CD14-positive monocyte (primary cell): ENCODE measurements around the gene INMT. TPM values are rescaled to one million over a fixed set of nuclear protein-coding genes. Genes with fewer than 3 reads are reported as not detected.

Experiments
- DNase-seq, 3 donors: peaks; one replicate each; pipeline ENCODE4 v3.0.0-alpha.2; 2011 to 2022
- H2AFZ ChIP-seq: 2 replicates; pipeline ENCODE4 v1.6.0; 2012; ENCODE audit warnings: mild to moderate bottlenecking, low read depth, low read length, inconsistent platforms; ENCODE audit not compliant: insufficient read depth, poor library complexity, severe bottlenecking
- H3K27ac ChIP-seq, 2 donors: 1 replicate in 1 of 2; 2 replicates in 1 of 2; pipeline ENCODE4 v1.5.1; 2012 to 2013; ENCODE audit warnings: low read length in 2 of 2, control low read depth in 1 of 2, inconsistent platforms in 1 of 2, low read depth in 1 of 2, mild to moderate bottlenecking in 1 of 2
- H3K27me3 ChIP-seq, 2 donors: one replicate each; pipeline versions ENCODE4 v1.6.0 to v1.6.1; 2011 to 2013; ENCODE audit warnings: low read length in 2 of 2; ENCODE audit not compliant: control insufficient read depth in 2 of 2, insufficient read depth in 2 of 2
- H3K36me3 ChIP-seq, 2 donors: replicated peaks in 1 of 2; 1 replicate in 1 of 2; 2 replicates in 1 of 2; pipeline versions ENCODE4 v1.5.1 to v1.6.1; 2012 to 2013; ENCODE audit warnings: low read length in 2 of 2, control low read depth in 1 of 2, inconsistent platforms in 1 of 2, mild to moderate bottlenecking in 1 of 2; ENCODE audit not compliant: insufficient read depth in 2 of 2, control insufficient read depth in 1 of 2
- H3K4me1 ChIP-seq, 2 donors: 1 replicate in 1 of 2; 2 replicates in 1 of 2; pipeline versions ENCODE4 v1.5.1 to v1.6.1; 2012 to 2013; ENCODE audit warnings: low read length in 2 of 2, control low read depth in 1 of 2, inconsistent platforms in 1 of 2, mild to moderate bottlenecking in 1 of 2, moderate library complexity in 1 of 2; ENCODE audit not compliant: insufficient read depth in 2 of 2, control insufficient read depth in 1 of 2
- H3K4me2 ChIP-seq: replicated peaks from 2 replicates; pipeline ENCODE3; 2012; ENCODE audit warnings: low read length, moderate library complexity, mild to moderate bottlenecking; ENCODE audit not compliant: poor library complexity, severe bottlenecking; ENCODE audit errors: extremely low read depth
- H3K4me3 ChIP-seq, 3 experiments: fragments of 200-600 bp in 1 of 3; sonication (generic) in 1 of 3; replicated peaks in 1 of 3; 1 replicate in 2 of 3; 2 replicates in 1 of 3; pipeline ENCODE4 v1.5.1; 2011 to 2013; ENCODE audit warnings: low read length in 3 of 3, mild to moderate bottlenecking in 3 of 3, control low read depth in 2 of 3, low read depth in 2 of 3, inconsistent platforms in 1 of 3, moderate library complexity in 1 of 3
- H3K79me2 ChIP-seq: 2 replicates; pipeline ENCODE4 v1.6.0; 2012; ENCODE audit warnings: mild to moderate bottlenecking, control low read depth, inconsistent platforms, low read length, moderate library complexity; ENCODE audit not compliant: insufficient read depth
- H3K9ac ChIP-seq: 2 replicates; pipeline ENCODE4 v1.6.0; 2017; ENCODE audit warnings: low read length, mild to moderate bottlenecking; ENCODE audit not compliant: insufficient read depth, poor library complexity, severe bottlenecking
- H3K9me3 ChIP-seq, 2 donors: replicated peaks in 1 of 2; 1 replicate in 1 of 2; 2 replicates in 1 of 2; pipeline versions ENCODE4 v1.5.1 to v1.6.1; 2012 to 2013; ENCODE audit warnings: low read length in 2 of 2, control low read depth in 1 of 2; ENCODE audit not compliant: control insufficient read depth in 1 of 2, insufficient read depth in 1 of 2
- H4K20me1 ChIP-seq: 2 replicates; pipeline ENCODE4 v1.6.0; 2012; ENCODE audit warnings: mild to moderate bottlenecking, low read length, control low read depth, moderate library complexity; ENCODE audit not compliant: insufficient read depth
- H3K27ac Mint-ChIP-seq, 7 donors: one replicate each; pipeline ENCODE4 v1.8.0; 2020; ENCODE audit warnings: mild to moderate bottlenecking in 7 of 7, mixed read lengths in 7 of 7, moderate library complexity in 6 of 7, inconsistent platforms in 2 of 7
- H3K27me3 Mint-ChIP-seq, 3 donors: one replicate each; pipeline ENCODE4 v1.8.0; 2021 to 2022; ENCODE audit warnings: low read depth in 3 of 3, mild to moderate bottlenecking in 3 of 3, mixed read lengths in 3 of 3, moderate library complexity in 3 of 3, inconsistent platforms in 1 of 3
- H3K36me3 Mint-ChIP-seq, 2 donors: one replicate each; pipeline ENCODE4 v1.8.0; 2020; ENCODE audit warnings: mixed read lengths in 2 of 2, inconsistent platforms in 1 of 2, mild to moderate bottlenecking in 1 of 2
- H3K4me1 Mint-ChIP-seq: one replicate; pipeline ENCODE4 v1.8.0; 2020; ENCODE audit warnings: mild to moderate bottlenecking, mixed read lengths
- H3K4me3 Mint-ChIP-seq, 2 donors: one replicate each; pipeline ENCODE4 v1.8.0; 2020; ENCODE audit warnings: mild to moderate bottlenecking in 2 of 2, mixed read lengths in 2 of 2, moderate library complexity in 1 of 2
- H3K9me3 Mint-ChIP-seq, 7 donors: one replicate each; pipeline ENCODE4 v1.8.0; 2020 to 2022; ENCODE audit warnings: mixed read lengths in 7 of 7, mild to moderate bottlenecking in 6 of 7, moderate library complexity in 6 of 7, inconsistent platforms in 2 of 7
- CTCF ChIP-seq: fragments of 200-600 bp; IDR thresholded peaks from one replicate; pipeline ENCODE4 v1.8.0; 2022; ENCODE audit warnings: antibody characterized with exemption, mild to moderate bottlenecking
- WGBS: methylation state at CpG from one replicate; pipeline ENCODE4 v1.1.5; 2013; ENCODE audit warnings: missing lambda C conversion rate; ENCODE audit not compliant: insufficient coverage; 5-methylcytosine and 5-hydroxymethylcytosine counted together
- intact Hi-C, 2 donors: fragments of 100-400 bp; cut with micrococcal nuclease; formaldehyde crosslinking; loops; one replicate each; pipeline versions ENCODE4 v1.15.0 to v1.15.1; 2023
- polyA plus RNA-seq, 3 donors: library from polyadenylated mRNA; depleted of rRNA in 1 of 3; unstranded in 2 of 3; stranded (reverse) in 1 of 3; fragments of 300-500 nt in 2 of 3; fragments of >200 nt in 1 of 3; fragmentation: Illumina TruSeq in 2 of 3; gene quantifications; 1 replicate in 2 of 3; 2 replicates in 1 of 3; pipeline ENCODE4 v1.2.3, GENCODE V29; 2012 to 2021

Gene INMT
- polyA plus RNA-seq, 3 donors, result not detected

DNA sequence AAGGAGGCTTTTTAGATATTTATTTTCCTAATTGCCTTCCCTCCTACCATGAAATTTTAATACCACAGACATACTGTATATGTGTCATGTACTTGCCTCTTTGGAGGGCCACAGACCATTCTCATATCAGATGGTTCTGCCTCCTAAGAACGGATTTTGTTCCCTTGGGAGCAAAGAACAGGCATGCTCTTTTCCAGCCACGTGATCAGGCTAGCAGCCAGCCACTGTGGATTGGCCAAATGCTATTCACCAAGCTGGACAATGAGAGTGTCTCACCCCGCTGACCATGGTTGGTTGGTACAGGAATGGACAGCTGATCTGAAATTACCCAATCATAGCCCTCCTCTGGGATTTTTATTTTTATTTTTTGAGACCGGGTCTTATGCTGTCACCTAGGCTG, 48.2 kb upstream of the INMT start:
- Mint-ChIP-seq H3K27ac (no peak overlapping the region), H3K4me1 (no peaks in the 10 kb centered on the region), H3K9me3 (peaks cover 0 to 1% (median 0%) of the 10 kb centered on the region in 7 donors), H3K4me3 (no peak overlapping the region), H3K36me3 (no peaks in the 10 kb centered on the region), H3K27me3 (peaks cover 0 to 8% (median 0%) of the 10 kb centered on the region in 3 donors)
- TF ChIP-seq CTCF, result no peak
- no peak overlapping the region for H3K4me3 ChIP-seq
- no peaks in the 10 kb centered on the region for H4K20me1 ChIP-seq
- intact Hi-C loops, result no loop called here
- 82% methylated on average over 2 of the region's 4 CpGs for WGBS
- no peak for DNase-seq
- H3K27me3 ChIP-seq, result no peaks in the 10 kb centered on the region
- H3K27ac ChIP-seq, result no peak overlapping the region
- no peak overlapping the region for H3K4me2 ChIP-seq
- no peaks in the 10 kb centered on the region for H3K36me3 ChIP-seq
- no peaks in the 10 kb centered on the region for H3K9me3 ChIP-seq
- H3K79me2 ChIP-seq, result no peaks in the 10 kb centered on the region
- no peaks in the 10 kb centered on the region for H3K4me1 ChIP-seq
- H3K9ac ChIP-seq, result no peak overlapping the region
- H2AFZ ChIP-seq, result no peak overlapping the region

DNA sequence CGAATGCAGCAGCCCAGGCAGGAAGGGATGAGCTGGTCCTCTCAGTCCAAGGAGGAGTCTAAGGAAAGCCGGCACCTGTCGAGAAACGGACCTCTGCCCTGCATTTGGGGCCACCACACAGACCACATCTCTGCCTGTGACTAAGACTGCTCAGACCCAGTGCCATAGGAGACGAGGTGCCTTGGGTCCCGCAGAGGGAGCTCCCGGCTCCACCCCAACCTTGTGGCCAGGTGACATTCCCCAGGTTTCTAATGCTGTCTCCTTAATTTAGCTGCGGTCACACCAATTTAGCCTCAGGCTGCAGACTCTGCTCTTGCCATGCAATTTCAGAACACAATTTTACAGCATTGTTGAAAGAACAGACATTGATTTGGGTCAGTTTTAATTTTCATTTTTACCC, 46.9 kb upstream of the INMT start:
- Histone ChIP-seq H3K9me3 (no peaks in the 10 kb centered on the region), H3K4me3 (no peak overlapping the region), H3K79me2 (no peaks in the 10 kb centered on the region), H3K4me1 (no peaks in the 10 kb centered on the region), H3K27ac (no peak overlapping the region), H3K27me3 (no peaks in the 10 kb centered on the region), H3K9ac (no peak overlapping the region), H2AFZ (no peak overlapping the region), H3K4me2 (no peak overlapping the region), H4K20me1 (no peaks in the 10 kb centered on the region), H3K36me3 (no peaks in the 10 kb centered on the region)
- no peak overlapping the region for H3K4me3 Mint-ChIP-seq
- H3K36me3 Mint-ChIP-seq, result no peaks in the 10 kb centered on the region
- peaks cover 0 to 10% (median 0%) of the 10 kb centered on the region in 3 donors for H3K27me3 Mint-ChIP-seq
- H3K4me1 Mint-ChIP-seq, result no peaks in the 10 kb centered on the region
- DNase-seq, result no peak
- 91% methylated on average over 7 of the region's 8 CpGs for WGBS
- H3K9me3 Mint-ChIP-seq, result peaks cover 0 to 1% (median 0%) of the 10 kb centered on the region in 7 donors
- intact Hi-C loops, result no loop called here
- H3K27ac Mint-ChIP-seq, result no peak overlapping the region
- TF ChIP-seq CTCF, result no peak
